ENCODE data around the gene NRXN3. TPM values are rescaled to one million over a fixed set of nuclear protein-coding genes. Genes with fewer than 3 reads are reported as not detected.

NRXN3 gene
- total and polyA plus RNA-seq, 4 donors: 1.4 to 8.3 (median 4.4) TPM

- TF ChIP-seq, protein P1, sequence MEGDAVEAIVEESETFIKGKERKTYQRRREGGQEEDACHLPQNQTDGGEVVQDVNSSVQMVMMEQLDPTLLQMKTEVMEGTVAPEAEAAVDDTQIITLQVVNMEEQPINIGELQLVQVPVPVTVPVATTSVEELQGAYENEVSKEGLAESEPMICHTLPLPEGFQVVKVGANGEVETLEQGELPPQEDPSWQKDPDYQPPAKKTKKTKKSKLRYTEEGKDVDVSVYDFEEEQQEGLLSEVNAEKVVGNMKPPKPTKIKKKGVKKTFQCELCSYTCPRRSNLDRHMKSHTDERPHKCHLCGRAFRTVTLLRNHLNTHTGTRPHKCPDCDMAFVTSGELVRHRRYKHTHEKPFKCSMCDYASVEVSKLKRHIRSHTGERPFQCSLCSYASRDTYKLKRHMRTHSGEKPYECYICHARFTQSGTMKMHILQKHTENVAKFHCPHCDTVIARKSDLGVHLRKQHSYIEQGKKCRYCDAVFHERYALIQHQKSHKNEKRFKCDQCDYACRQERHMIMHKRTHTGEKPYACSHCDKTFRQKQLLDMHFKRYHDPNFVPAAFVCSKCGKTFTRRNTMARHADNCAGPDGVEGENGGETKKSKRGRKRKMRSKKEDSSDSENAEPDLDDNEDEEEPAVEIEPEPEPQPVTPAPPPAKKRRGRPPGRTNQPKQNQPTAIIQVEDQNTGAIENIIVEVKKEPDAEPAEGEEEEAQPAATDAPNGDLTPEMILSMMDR (IDR thresholded peaks at IDR 0.05; ENCODE audit: control extremely low read depth, extremely low read depth): no peak
- 89 to 93% methylated on average over 2 of the region's 2 CpGs for WGBS, 2 donors
- no peak for DNase-seq
- ATAC-seq (ENCODE audit: insufficient read depth, low FRiP score): no peak
- no peaks in the 10 kb centered on the region for H3K27me3 ChIP-seq (ENCODE audit: control insufficient read depth in 3 of 3, insufficient read depth in 3 of 3, low read length in 2 of 3)
- no peaks in the 10 kb centered on the region for H3K9me3 ChIP-seq (ENCODE audit: control insufficient read depth in 4 of 4, insufficient read depth in 3 of 4, low read length in 3 of 4)
- no peak overlapping the region for H3K4me3 ChIP-seq
- H3K9ac ChIP-seq (ENCODE audit: insufficient read depth in 1 of 2, low read length in 2 of 2): no peak overlapping the region
- no peaks in the 10 kb centered on the region for H3K36me3 ChIP-seq (ENCODE audit: control insufficient read depth in 4 of 4, insufficient read depth in 4 of 4, low read length in 4 of 4)
- H3K27ac ChIP-seq (ENCODE audit: low read depth in 1 of 2, low read length in 1 of 2): no peak overlapping the region
- no peaks in the 10 kb centered on the region for H3K4me1 ChIP-seq (ENCODE audit: control insufficient read depth in 5 of 5, insufficient read depth in 5 of 5, low read length in 5 of 5)
Measured at GRCh38 chr14:79564371-79564770, 1394.2 kb downstream of the NRXN3 start.

DNA sequence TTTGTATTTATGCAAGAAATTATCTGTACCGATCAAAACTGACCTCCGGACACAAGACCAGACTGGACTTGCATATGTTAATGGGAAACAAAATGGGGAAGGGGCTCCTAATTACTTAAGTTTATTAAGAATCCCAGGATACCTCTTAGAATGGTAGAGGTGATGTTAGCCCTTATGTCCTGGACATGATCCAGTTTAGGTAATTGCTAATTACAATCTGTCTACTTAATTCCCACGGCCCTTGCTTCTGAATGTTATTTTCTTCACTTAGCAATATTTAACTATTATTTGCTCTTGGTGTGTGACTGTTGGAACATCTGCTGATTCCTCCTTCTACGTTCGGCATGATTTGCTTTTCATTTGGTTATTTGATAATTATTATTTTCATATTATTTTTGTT, 1397.1 kb downstream of the NRXN3 start:
- Histone ChIP-seq H3K9ac (ENCODE audit: insufficient read depth in 1 of 2, low read length in 2 of 2) (no peak overlapping the region), H3K4me3 (no peak overlapping the region), H3K36me3 (ENCODE audit: control insufficient read depth in 4 of 4, insufficient read depth in 4 of 4, low read length in 4 of 4) (no peaks in the 10 kb centered on the region), H3K9me3 (ENCODE audit: control insufficient read depth in 4 of 4, insufficient read depth in 3 of 4, low read length in 3 of 4) (no peaks in the 10 kb centered on the region), H3K4me1 (ENCODE audit: control insufficient read depth in 5 of 5, insufficient read depth in 5 of 5, low read length in 5 of 5) (no peaks in the 10 kb centered on the region), H3K27me3 (ENCODE audit: control insufficient read depth in 3 of 3, insufficient read depth in 3 of 3, low read length in 2 of 3) (no peaks in the 10 kb centered on the region), H3K27ac (ENCODE audit: low read depth in 1 of 2, low read length in 1 of 2) (no peak overlapping the region)
- WGBS, 2 donors: 94 to 95% methylated on average over 5 of the region's 5 CpGs
- TF ChIP-seq, protein P1 (IDR thresholded peaks at IDR 0.05; ENCODE audit: control extremely low read depth, extremely low read depth): no peak
- DNase-seq (no peak), ATAC-seq (ENCODE audit: insufficient read depth, low FRiP score) (no peak)

GRCh38 chr14:79568594-79568993, 1398.4 kb downstream of the NRXN3 start:
- DNase-seq (no peak), ATAC-seq (ENCODE audit: insufficient read depth, low FRiP score) (no peak)
- Histone ChIP-seq H3K27ac (ENCODE audit: low read depth in 1 of 2, low read length in 1 of 2) (no peak overlapping the region), H3K4me3 (no peak overlapping the region), H3K36me3 (ENCODE audit: control insufficient read depth in 4 of 4, insufficient read depth in 4 of 4, low read length in 4 of 4) (no peaks in the 10 kb centered on the region), H3K4me1 (ENCODE audit: control insufficient read depth in 5 of 5, insufficient read depth in 5 of 5, low read length in 5 of 5) (no peaks in the 10 kb centered on the region), H3K9me3 (ENCODE audit: control insufficient read depth in 4 of 4, insufficient read depth in 3 of 4, low read length in 3 of 4) (no peaks in the 10 kb centered on the region), H3K9ac (ENCODE audit: insufficient read depth in 1 of 2, low read length in 2 of 2) (no peak overlapping the region), H3K27me3 (ENCODE audit: control insufficient read depth in 3 of 3, insufficient read depth in 3 of 3, low read length in 2 of 3) (no peaks in the 10 kb centered on the region)
- TF ChIP-seq, protein P1 (IDR thresholded peaks at IDR 0.05; ENCODE audit: control extremely low read depth, extremely low read depth): no peak
- 85 to 88% methylated on average over 1 of the region's 1 CpG for WGBS, 2 donors

DNA sequence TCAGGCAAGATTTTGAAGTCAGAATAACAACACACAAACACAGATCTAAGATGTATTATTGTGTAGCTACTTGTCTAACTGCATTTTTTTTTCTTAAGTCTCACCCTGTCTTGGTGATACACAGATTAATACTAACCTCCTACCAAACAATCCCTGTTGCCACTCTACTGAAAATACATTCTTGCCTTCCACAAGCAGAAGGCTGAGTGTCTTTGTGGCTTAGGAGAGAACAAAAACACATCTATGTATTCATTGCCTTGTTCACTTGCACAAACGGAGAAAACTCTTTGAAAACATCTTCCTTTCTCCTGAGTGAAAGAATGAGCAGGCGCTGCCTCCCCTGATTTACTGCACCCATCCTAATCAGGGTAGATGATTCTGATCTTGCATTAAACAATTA, 1398.9 kb downstream of the NRXN3 start:
- Histone ChIP-seq H3K36me3 (ENCODE audit: control insufficient read depth in 4 of 4, insufficient read depth in 4 of 4, low read length in 4 of 4) (no peaks in the 10 kb centered on the region), H3K9ac (ENCODE audit: insufficient read depth in 1 of 2, low read length in 2 of 2) (no peak overlapping the region), H3K4me3 (no peak overlapping the region), H3K27me3 (ENCODE audit: control insufficient read depth in 3 of 3, insufficient read depth in 3 of 3, low read length in 2 of 3) (no peaks in the 10 kb centered on the region), H3K4me1 (ENCODE audit: control insufficient read depth in 5 of 5, insufficient read depth in 5 of 5, low read length in 5 of 5) (no peaks in the 10 kb centered on the region), H3K27ac (ENCODE audit: low read depth in 1 of 2, low read length in 1 of 2) (no peak overlapping the region), H3K9me3 (ENCODE audit: control insufficient read depth in 4 of 4, insufficient read depth in 3 of 4, low read length in 3 of 4) (no peaks in the 10 kb centered on the region)
- DNase-seq (no peak), ATAC-seq (ENCODE audit: insufficient read depth, low FRiP score) (no peak)
- WGBS, 2 donors: 81 to 96% methylated on average over 2 of the region's 2 CpGs
- TF ChIP-seq, protein P1 (IDR thresholded peaks at IDR 0.05; ENCODE audit: control extremely low read depth, extremely low read depth): no peak

Data from lung (tissue), 12 donors.